Cardiac muscle cell (in vitro differentiated cells and primary cell): ENCODE data around the gene KSR1. TPM values are rescaled to one million over a fixed set of nuclear protein-coding genes. Genes with fewer than 3 reads are reported as not detected.

Experiments
- DNase-seq, 2 donors: peaks; one replicate each; pipeline versions ENCODE4 v3.0.0 to v3.0.0-alpha.2; 2010 to 2017; ENCODE audit warnings: low read depth in 1 of 2, low spot score in 1 of 2
- H3K27ac ChIP-seq: fragments of 200-600 bp; sonication (generic); 2 replicates; pipeline ENCODE4 v1.5.1; 2016
- H3K27me3 ChIP-seq: fragments of 200-600 bp; sonication (generic); 2 replicates; pipeline ENCODE4 v1.6.0; 2016; ENCODE audit warnings: control low read depth
- H3K36me3 ChIP-seq: fragments of 200-600 bp; sonication (generic); 2 replicates; pipeline ENCODE4 v1.5.1; 2016; ENCODE audit warnings: control low read depth
- H3K4me1 ChIP-seq: fragments of 200-600 bp; sonication (generic); 2 replicates; pipeline ENCODE4 v1.8.1; 2017; ENCODE audit warnings: low read depth, mild to moderate bottlenecking, mixed run types
- H3K4me3 ChIP-seq: fragments of 200-600 bp; sonication (generic); 2 replicates; pipeline ENCODE4 v1.5.1; 2016; ENCODE audit warnings: mild to moderate bottlenecking
- H3K9me3 ChIP-seq: fragments of 200-600 bp; sonication (generic); 2 replicates; pipeline ENCODE4 v1.5.1; 2017; ENCODE audit warnings: low read depth, mild to moderate bottlenecking, control low read depth
- polyA plus RNA-seq: library from polyadenylated mRNA; unstranded; fragments of >200 nt; fragmentation: Nextera tagmentation; extraction: Ambion mirVana; gene quantifications from 2 replicates; pipeline ENCODE4 v1.2.1, GENCODE V29; 2016
- total RNA-seq: library from RNA; depleted of rRNA; stranded (reverse); fragments of >200 nt; gene quantifications from 2 replicates; pipeline ENCODE4 v1.2.3, GENCODE V29; 2016
- TF ChIP-seq, protein P1 (sequence below): IDR thresholded peaks from 2 replicates; pipeline ENCODE4 v1.5.1; 2012; ENCODE audit warnings: low read depth, mild to moderate bottlenecking, low read length

KSR1 gene
- total and polyA plus RNA-seq, 2 experiments from 2014 or later, result 15.7 to 29.0 TPM

DNA sequence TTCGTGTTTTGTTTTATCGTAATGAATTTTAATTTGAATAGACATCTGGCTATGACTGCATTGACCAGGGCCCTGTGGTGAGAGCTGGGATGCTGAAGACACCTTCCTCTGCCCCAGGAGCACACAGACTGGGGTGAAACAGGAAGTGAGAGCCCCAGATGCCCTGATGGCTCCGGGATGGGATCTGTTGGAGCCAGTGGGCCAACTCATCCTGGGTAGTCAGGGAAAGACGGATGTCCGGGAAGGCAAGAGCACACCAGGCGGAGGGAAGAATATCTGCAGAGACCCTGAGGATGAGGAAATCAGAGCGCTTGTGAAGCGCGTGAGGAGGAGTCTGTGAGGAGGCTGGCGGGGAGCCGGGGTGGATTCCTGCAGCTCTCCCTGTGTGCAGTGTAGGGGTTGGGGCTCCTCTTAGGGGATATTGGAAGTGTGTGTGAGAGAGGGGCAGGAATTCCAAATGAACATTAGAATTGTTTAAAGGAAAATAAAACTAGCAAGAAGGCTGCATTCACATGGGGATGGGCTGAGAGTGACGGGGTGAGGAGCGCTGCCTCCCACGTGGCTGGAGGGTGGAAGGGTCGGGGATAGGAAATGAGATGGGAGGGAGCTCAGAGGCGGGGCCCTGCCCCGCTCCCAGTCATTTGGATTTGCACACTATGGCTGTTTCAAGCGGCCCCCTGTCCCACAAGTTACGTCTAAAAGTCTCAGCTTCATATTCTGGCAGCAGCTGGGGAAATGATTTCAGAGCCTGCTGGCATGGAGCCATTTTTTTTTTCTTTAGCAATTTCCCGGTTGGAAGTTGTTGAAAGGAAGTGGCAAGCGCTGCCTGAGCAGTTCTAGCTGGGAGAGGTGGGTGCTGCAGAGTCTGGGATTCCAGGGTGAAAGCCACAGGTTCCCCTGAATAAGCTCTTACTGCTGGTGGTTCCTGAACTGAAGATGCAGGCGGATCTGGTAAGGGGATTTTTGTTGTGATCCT lies 103.5 kb downstream of the KSR1 start:
- no peaks in the 10 kb centered on the region for H3K9me3 ChIP-seq
- peak; percentile 69 to 97 for DNase-seq
- H3K27ac ChIP-seq, result no peak overlapping the region
- peaks cover 9% of the 10 kb centered on the region for H3K4me1 ChIP-seq
- no peaks in the 10 kb centered on the region for H3K27me3 ChIP-seq
- no peak overlapping the region for H3K4me3 ChIP-seq
- TF ChIP-seq, protein P1, sequence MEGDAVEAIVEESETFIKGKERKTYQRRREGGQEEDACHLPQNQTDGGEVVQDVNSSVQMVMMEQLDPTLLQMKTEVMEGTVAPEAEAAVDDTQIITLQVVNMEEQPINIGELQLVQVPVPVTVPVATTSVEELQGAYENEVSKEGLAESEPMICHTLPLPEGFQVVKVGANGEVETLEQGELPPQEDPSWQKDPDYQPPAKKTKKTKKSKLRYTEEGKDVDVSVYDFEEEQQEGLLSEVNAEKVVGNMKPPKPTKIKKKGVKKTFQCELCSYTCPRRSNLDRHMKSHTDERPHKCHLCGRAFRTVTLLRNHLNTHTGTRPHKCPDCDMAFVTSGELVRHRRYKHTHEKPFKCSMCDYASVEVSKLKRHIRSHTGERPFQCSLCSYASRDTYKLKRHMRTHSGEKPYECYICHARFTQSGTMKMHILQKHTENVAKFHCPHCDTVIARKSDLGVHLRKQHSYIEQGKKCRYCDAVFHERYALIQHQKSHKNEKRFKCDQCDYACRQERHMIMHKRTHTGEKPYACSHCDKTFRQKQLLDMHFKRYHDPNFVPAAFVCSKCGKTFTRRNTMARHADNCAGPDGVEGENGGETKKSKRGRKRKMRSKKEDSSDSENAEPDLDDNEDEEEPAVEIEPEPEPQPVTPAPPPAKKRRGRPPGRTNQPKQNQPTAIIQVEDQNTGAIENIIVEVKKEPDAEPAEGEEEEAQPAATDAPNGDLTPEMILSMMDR, result peak; percentile 64
- H3K36me3 ChIP-seq, result no peaks in the 10 kb centered on the region

DNA sequence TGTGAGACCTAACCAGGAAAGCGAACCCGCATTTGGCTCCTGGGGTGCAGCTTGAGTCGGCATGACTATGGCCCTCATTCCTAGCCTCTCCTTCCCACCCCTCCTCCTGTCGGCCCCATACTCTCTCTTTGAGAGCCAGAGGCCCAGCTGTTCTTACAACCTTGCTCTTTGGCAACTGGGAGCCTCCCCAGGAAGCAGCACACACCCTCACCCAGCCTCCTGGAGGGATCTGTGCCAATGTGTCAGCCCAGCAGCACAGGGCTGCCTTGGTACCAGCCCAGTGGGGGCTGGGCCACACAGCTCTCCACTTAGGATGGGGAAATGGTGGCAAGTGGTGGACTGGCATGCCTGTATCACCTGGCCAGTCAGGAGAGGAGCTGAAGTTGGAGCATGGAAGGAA lies 104.4 kb downstream of the KSR1 start:
- H3K9me3 ChIP-seq, result no peaks in the 10 kb centered on the region
- no peaks in the 10 kb centered on the region for H3K36me3 ChIP-seq
- H3K4me3 ChIP-seq, result no peak overlapping the region
- H3K27ac ChIP-seq, result no peak overlapping the region
- no peaks in the 10 kb centered on the region for H3K27me3 ChIP-seq
- peaks cover 8% of the 10 kb centered on the region for H3K4me1 ChIP-seq
- DNase-seq, result peak in 1 of 2 donors; percentile 51
- TF ChIP-seq, protein P1, result no peak

DNA sequence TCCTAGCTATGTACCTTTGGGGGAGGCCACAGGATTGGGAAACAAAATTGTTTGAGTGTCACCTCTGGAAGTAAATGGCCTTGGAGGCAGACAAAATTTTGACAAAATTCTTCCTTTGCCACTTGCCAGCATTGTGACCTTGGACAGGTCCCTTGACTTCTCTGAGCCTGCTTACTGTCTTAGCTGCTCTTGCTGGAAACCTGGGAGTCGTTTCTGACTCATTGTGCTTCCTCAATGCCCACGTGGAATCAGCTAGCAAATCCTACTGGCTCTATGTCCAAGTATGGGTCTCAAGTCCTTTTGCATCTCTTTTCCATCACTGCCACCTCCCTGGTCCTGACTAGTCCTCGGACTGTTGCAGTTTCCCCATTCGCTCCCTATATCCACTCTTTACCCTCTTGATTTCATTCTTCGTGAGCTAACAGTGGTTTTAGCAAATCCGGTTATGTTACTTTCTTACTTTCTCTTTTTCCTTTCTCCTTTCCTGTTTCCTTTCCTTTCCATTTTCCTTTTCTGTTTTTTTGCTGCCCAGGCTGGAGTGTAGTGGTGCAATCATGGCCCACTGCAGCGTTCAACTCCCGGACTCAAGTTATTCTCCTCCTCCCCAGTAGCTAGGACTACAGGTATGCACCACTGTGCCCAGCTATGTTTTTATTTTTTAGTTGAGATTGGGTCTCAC lies 106.7 kb downstream of the KSR1 start:
- no peak overlapping the region for H3K4me3 ChIP-seq
- H3K27me3 ChIP-seq, result no peaks in the 10 kb centered on the region
- H3K27ac ChIP-seq, result no peak overlapping the region
- H3K36me3 ChIP-seq, result no peaks in the 10 kb centered on the region
- H3K4me1 ChIP-seq, result peaks cover 16% of the 10 kb centered on the region
- H3K9me3 ChIP-seq, result no peaks in the 10 kb centered on the region
- TF ChIP-seq, protein P1, result no peak
- DNase-seq, result no peak

DNA sequence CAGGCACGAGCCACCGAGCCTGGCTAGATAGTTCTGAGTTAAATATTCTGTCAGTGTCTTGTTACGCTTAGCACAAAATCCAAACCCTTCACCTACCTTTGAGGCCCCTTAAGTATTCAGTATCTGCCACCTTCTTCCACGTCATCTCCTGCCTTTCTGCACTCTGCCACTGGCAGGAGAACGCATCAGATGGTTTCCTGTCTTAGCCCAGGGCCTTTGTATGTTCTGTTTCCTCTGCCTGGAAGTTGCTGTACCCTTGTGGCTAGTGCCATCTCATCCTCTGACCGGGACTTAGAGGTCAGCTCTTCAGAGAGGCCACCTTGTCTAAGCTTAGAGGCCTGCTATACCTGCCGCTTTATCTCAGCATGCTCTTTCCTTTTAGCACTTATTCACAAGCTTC lies 107.3 kb downstream of the KSR1 start:
- H3K4me3 ChIP-seq, result no peak overlapping the region
- peaks cover 16% of the 10 kb centered on the region for H3K4me1 ChIP-seq
- no peaks in the 10 kb centered on the region for H3K27me3 ChIP-seq
- DNase-seq, result no peak
- no peaks in the 10 kb centered on the region for H3K9me3 ChIP-seq
- no peak overlapping the region for H3K27ac ChIP-seq
- TF ChIP-seq, protein P1, result no peak
- no peaks in the 10 kb centered on the region for H3K36me3 ChIP-seq

DNA sequence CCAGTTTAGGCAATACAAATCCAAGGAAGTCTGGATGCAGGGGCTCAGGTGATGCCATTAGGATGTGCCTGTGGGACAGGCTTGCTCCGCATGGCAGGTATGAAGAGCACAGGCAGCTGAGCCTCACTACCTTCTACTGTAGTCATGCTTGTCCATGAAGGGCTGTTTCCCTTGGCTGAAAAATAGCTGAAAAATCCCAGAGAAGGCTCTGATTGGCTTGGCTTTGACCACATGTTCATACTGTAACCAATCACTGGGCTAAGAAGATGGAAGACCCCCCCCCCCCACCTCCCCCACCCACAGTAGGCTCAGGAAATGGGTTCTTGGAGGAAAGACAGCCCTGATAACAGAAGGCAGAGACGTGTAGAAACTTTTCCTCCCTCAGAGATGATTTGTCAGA lies 108.2 kb downstream of the KSR1 start:
- Histone ChIP-seq H3K27ac (no peak overlapping the region), H3K9me3 (no peaks in the 10 kb centered on the region), H3K36me3 (no peaks in the 10 kb centered on the region), H3K4me1 (peaks cover 16% of the 10 kb centered on the region), H3K27me3 (no peaks in the 10 kb centered on the region), H3K4me3 (no peak overlapping the region)
- TF ChIP-seq, protein P1, result no peak
- peak in 1 of 2 donors; percentile 41 for DNase-seq
